Measurements from ENCODE around the gene SEC61B. TPM values are rescaled to one million over a fixed set of nuclear protein-coding genes. Genes with fewer than 3 reads are reported as not detected.
"Not testable (repeated sequence)": the region's sequence is repeated elsewhere in the genome, so short reads cannot be mapped to it uniquely, and the experiment has no call there.

SEC61B gene
- total and polyA plus RNA-seq, 2 donors (not counting 3 experiments of a cell fraction or from before 2014, with no cell fraction given), result 242 to 594 TPM

DNA sequence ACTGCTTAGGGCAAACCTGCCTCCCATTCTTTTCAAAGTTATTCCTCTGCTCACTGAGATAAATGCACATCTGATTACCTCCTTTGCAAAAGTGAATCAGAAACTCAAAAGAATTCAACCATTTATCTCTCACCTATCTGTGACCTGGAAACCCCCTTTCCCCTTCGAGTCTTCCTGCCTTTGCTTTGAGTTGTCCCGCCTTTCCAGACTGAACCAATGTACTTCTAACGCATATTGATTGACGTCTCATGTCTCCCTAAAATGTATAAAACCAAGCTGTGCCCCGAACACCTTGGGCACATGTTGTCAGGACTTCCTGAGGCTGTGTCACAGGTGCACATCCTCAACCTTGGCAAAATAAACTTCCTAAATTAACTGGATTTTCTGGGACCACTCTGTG lies 25.6 kb upstream of the SEC61B start:
- BruUV-seq (replicated peaks); H3K9me1 ChIP-seq (replicated peaks; ENCODE audit: control insufficient read depth, extremely low read depth, insufficient read depth, low read length); H3K36me3 ChIP-seq (ENCODE audit: control insufficient read depth in 2 of 2, extremely low read depth in 1 of 2, insufficient read depth in 2 of 2, low read length in 2 of 2); H3K79me2 ChIP-seq (ENCODE audit: control insufficient read depth, insufficient read depth, low read length); dilution Hi-C loops (cut with MboI; ENCODE audit: extremely low pct_ligation_motif_present, low sequenced_read_pairs); H3K27ac ChIP-seq (ENCODE audit: insufficient read depth, low read depth, low read length); H3K4me1 ChIP-seq (ENCODE audit: control insufficient read depth, extremely low read depth, insufficient read depth, low read length); H3K9me3 ChIP-seq (replicated peaks; ENCODE audit: control insufficient read depth, insufficient read depth, low read length); H3K4me2 ChIP-seq (ENCODE audit: insufficient read depth, low read length); DNase-seq (ENCODE audit: low read depth, low spot score); H2AFZ ChIP-seq (ENCODE audit: low read depth, low read length); FAIRE-seq; H3K4me3 ChIP-seq (replicated peaks in 1 of 3; ENCODE audit: insufficient read depth in 1 of 3, low read depth in 1 of 3, low read length in 3 of 3); H3K9ac ChIP-seq (replicated peaks; ENCODE audit: extremely low read depth, insufficient read depth, low read length); intact Hi-C loops (cut with micrococcal nuclease); POLR2A ChIA-PET; H4K20me1 ChIP-seq (replicated peaks; ENCODE audit: control insufficient read depth, extremely low read depth, insufficient read depth, low read length): not testable (repeated sequence)
- CTCF ChIA-PET, result interaction anchor here (0.6 to 5.1 kb wide), 5 partner anchors 9 to 36 kb away, joined by 3 to 20 read pairs (median 3); no protein-coding TSS in a partner anchor
- peaks cover 2 to 21% of the 10 kb centered on the region in 2 experiments for H3K27me3 ChIP-seq (ENCODE audit: control insufficient read depth in 2 of 2, insufficient read depth in 2 of 2, low read length in 2 of 2)

DNA sequence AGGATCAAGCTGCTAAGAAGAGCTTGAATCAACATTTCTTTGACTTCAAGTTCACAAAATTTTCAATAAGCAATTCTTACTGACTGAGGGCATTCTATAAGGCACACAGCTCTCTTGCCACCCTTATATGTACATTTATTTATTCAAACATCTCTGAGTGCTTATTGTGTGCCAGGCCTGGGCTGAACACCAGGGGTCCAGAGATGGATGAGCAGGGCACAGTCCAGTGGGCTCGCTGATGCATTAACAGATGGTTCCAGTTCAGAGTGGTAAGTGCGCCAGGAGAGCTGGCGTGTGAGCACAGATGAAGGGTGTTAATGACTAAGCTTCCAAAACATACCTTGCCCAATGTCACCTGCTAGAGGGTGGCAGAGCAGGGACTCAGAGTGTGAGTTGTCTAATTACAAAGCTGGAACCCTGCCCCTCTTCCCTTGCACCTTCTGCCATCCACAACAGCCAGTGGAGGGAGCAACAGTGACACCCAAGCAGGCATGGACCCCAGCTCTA lies 24.9 kb upstream of the SEC61B start:
- Histone ChIP-seq H3K79me2 (ENCODE audit: control insufficient read depth, insufficient read depth, low read length) (no peaks in the 10 kb centered on the region), H3K36me3 (ENCODE audit: control insufficient read depth in 2 of 2, extremely low read depth in 1 of 2, insufficient read depth in 2 of 2, low read length in 2 of 2) (no peaks in the 10 kb centered on the region), H3K4me1 (ENCODE audit: control insufficient read depth, extremely low read depth, insufficient read depth, low read length) (no peaks in the 10 kb centered on the region), H3K27me3 (ENCODE audit: control insufficient read depth in 2 of 2, insufficient read depth in 2 of 2, low read length in 2 of 2) (peaks cover 0 to 19% of the 10 kb centered on the region in 2 experiments), H3K27ac (ENCODE audit: insufficient read depth, low read depth, low read length) (no peak overlapping the region), H3K9me1 (replicated peaks; ENCODE audit: control insufficient read depth, extremely low read depth, insufficient read depth, low read length) (no peaks in the 10 kb centered on the region), H3K4me3 (replicated peaks in 1 of 3; ENCODE audit: insufficient read depth in 1 of 3, low read depth in 1 of 3, low read length in 3 of 3) (no peak overlapping the region), H3K9me3 (replicated peaks; ENCODE audit: control insufficient read depth, insufficient read depth, low read length) (no peaks in the 10 kb centered on the region), H2AFZ (ENCODE audit: low read depth, low read length) (no peak overlapping the region), H3K4me2 (ENCODE audit: insufficient read depth, low read length) (no peak overlapping the region), H4K20me1 (replicated peaks; ENCODE audit: control insufficient read depth, extremely low read depth, insufficient read depth, low read length) (no peaks in the 10 kb centered on the region), H3K9ac (replicated peaks; ENCODE audit: extremely low read depth, insufficient read depth, low read length) (no peak overlapping the region)
- no peak for DNase-seq (ENCODE audit: low read depth, low spot score)
- FAIRE-seq, result no peak
- BruUV-seq (replicated peaks), result no TSS peak
- intact Hi-C loops (cut with micrococcal nuclease) (no loop called here), dilution Hi-C loops (cut with MboI; ENCODE audit: extremely low pct_ligation_motif_present, low sequenced_read_pairs) (no loop called here)
- TF ChIP-seq, protein P1, sequence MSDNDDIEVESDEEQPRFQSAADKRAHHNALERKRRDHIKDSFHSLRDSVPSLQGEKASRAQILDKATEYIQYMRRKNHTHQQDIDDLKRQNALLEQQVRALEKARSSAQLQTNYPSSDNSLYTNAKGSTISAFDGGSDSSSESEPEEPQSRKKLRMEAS (IDR thresholded peaks at IDR 0.05; ENCODE audit: insufficient read depth, insufficient read length), result no peak
- no peak for TF ChIP-seq FOS (IDR thresholded peaks at IDR 0.05; ENCODE audit: borderline replicate concordance, insufficient read depth, low read length)
- ChIA-PET POLR2A (interaction anchor here (0.5 to 1.0 kb wide), 2 partner anchors 9 to 25 kb away, joined by 5 to 10 read pairs; partner anchors contain the start of genes ALG2 and SEC61B), CTCF (interaction anchor here (0.6 to 5.1 kb wide), 7 partner anchors 8 to 1128 kb away, joined by 3 to 20 read pairs (median 3); no protein-coding TSS in a partner anchor)

Measured in endothelial cell of umbilical vein (primary cell).